ENCODE measurements around the gene ACSS1.

ACSS1 gene

GRCh38 chr20:25025986-25026605, 31.8 kb downstream of the ACSS1 start:
- ATAC-seq, result no peak
- TF ChIP-seq ARNTL (CRISPR knock-in tag; IDR thresholded peaks at IDR 0.05; ENCODE audit: borderline replicate concordance, low read depth), result no peak
- no peak for TF ChIP-seq ZC3H10 (CRISPR knock-in tag; IDR thresholded peaks at IDR 0.05)
- no peak for TF ChIP-seq ZFP3 (CRISPR knock-in tag; IDR thresholded peaks at IDR 0.05)
- TF ChIP-seq CSDC2 (CRISPR knock-in tag; IDR thresholded peaks at IDR 0.05), result no peak
- no peak for TF ChIP-seq GLIS3 (CRISPR knock-in tag; IDR thresholded peaks at IDR 0.05)

GRCh38 chr20:25025091-25025861, 32.7 kb downstream of the ACSS1 start:
- no peak for TF ChIP-seq RARB (CRISPR knock-in tag; IDR thresholded peaks at IDR 0.05)
- TF ChIP-seq ZNF70 (CRISPR knock-in tag; IDR thresholded peaks at IDR 0.05), result no peak
- TF ChIP-seq, protein P1, sequence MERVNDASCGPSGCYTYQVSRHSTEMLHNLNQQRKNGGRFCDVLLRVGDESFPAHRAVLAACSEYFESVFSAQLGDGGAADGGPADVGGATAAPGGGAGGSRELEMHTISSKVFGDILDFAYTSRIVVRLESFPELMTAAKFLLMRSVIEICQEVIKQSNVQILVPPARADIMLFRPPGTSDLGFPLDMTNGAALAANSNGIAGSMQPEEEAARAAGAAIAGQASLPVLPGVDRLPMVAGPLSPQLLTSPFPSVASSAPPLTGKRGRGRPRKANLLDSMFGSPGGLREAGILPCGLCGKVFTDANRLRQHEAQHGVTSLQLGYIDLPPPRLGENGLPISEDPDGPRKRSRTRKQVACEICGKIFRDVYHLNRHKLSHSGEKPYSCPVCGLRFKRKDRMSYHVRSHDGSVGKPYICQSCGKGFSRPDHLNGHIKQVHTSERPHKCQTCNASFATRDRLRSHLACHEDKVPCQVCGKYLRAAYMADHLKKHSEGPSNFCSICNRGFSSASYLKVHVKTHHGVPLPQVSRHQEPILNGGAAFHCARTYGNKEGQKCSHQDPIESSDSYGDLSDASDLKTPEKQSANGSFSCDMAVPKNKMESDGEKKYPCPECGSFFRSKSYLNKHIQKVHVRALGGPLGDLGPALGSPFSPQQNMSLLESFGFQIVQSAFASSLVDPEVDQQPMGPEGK (CRISPR knock-in tag; IDR thresholded peaks at IDR 0.05; ENCODE audit: borderline replicate concordance), result no peak
- TF ChIP-seq TCF4 (CRISPR knock-in tag; IDR thresholded peaks at IDR 0.05; ENCODE audit: borderline replicate concordance), result no peak
- no peak for TF ChIP-seq TOX (CRISPR knock-in tag; IDR thresholded peaks at IDR 0.05; ENCODE audit: borderline replicate concordance)
- no peak for TF ChIP-seq OSR1 (CRISPR knock-in tag; IDR thresholded peaks at IDR 0.05)
- TF ChIP-seq ZFP30 (CRISPR knock-in tag; IDR thresholded peaks at IDR 0.05), result no peak
- no peak for TF ChIP-seq ZNF565 (CRISPR knock-in tag; conservative IDR thresholded peaks at IDR 0.05; ENCODE audit: low read depth)
- TF ChIP-seq GLIS3 (CRISPR knock-in tag; IDR thresholded peaks at IDR 0.05), result no peak
- TF ChIP-seq, protein P2, sequence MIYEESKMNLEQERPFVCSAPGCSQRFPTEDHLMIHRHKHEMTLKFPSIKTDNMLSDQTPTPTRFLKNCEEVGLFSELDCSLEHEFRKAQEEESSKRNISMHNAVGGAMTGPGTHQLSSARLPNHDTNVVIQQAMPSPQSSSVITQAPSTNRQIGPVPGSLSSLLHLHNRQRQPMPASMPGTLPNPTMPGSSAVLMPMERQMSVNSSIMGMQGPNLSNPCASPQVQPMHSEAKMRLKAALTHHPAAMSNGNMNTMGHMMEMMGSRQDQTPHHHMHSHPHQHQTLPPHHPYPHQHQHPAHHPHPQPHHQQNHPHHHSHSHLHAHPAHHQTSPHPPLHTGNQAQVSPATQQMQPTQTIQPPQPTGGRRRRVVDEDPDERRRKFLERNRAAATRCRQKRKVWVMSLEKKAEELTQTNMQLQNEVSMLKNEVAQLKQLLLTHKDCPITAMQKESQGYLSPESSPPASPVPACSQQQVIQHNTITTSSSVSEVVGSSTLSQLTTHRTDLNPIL (CRISPR knock-in tag; IDR thresholded peaks at IDR 0.05; ENCODE audit: low read depth), result no peak
- no peak for TF ChIP-seq ZNF8 (CRISPR knock-in tag; IDR thresholded peaks at IDR 0.05)
- no peak for TF ChIP-seq ISL1 (CRISPR knock-in tag; IDR thresholded peaks at IDR 0.05)
- TF ChIP-seq PPARA (CRISPR knock-in tag; IDR thresholded peaks at IDR 0.05; ENCODE audit: borderline replicate concordance), result no peak
- TF ChIP-seq CSRNP3 (CRISPR knock-in tag; IDR thresholded peaks at IDR 0.05), result no peak
- TF ChIP-seq ZFP3 (CRISPR knock-in tag; IDR thresholded peaks at IDR 0.05), result no peak
- TF ChIP-seq ZC3H10 (CRISPR knock-in tag; IDR thresholded peaks at IDR 0.05), result no peak
- TF ChIP-seq SNAI2 (CRISPR knock-in tag; IDR thresholded peaks at IDR 0.05), result no peak
- no peak for TF ChIP-seq BACH2 (CRISPR knock-in tag; IDR thresholded peaks at IDR 0.05; ENCODE audit: borderline replicate concordance)
- ATAC-seq, result no peak

- no peak for ATAC-seq
- TF ChIP-seq PPARA (CRISPR knock-in tag; IDR thresholded peaks at IDR 0.05; ENCODE audit: borderline replicate concordance) (no peak), RARB (CRISPR knock-in tag; IDR thresholded peaks at IDR 0.05) (no peak), ZNF565 (CRISPR knock-in tag; conservative IDR thresholded peaks at IDR 0.05; ENCODE audit: low read depth) (no peak), ARNTL (CRISPR knock-in tag; IDR thresholded peaks at IDR 0.05; ENCODE audit: borderline replicate concordance, low read depth) (no peak), ISL1 (CRISPR knock-in tag; IDR thresholded peaks at IDR 0.05) (no peak), ZFP30 (CRISPR knock-in tag; IDR thresholded peaks at IDR 0.05) (no peak), ZNF8 (CRISPR knock-in tag; IDR thresholded peaks at IDR 0.05) (no peak), TOX (CRISPR knock-in tag; IDR thresholded peaks at IDR 0.05; ENCODE audit: borderline replicate concordance) (no peak), ZC3H10 (CRISPR knock-in tag; IDR thresholded peaks at IDR 0.05) (no peak), ZFP3 (CRISPR knock-in tag; IDR thresholded peaks at IDR 0.05) (no peak), SNAI2 (CRISPR knock-in tag; IDR thresholded peaks at IDR 0.05) (no peak), TCF4 (CRISPR knock-in tag; IDR thresholded peaks at IDR 0.05; ENCODE audit: borderline replicate concordance) (no peak), BACH2 (CRISPR knock-in tag; IDR thresholded peaks at IDR 0.05; ENCODE audit: borderline replicate concordance) (no peak), OSR1 (CRISPR knock-in tag; IDR thresholded peaks at IDR 0.05) (no peak)
- TF ChIP-seq, protein P3, sequence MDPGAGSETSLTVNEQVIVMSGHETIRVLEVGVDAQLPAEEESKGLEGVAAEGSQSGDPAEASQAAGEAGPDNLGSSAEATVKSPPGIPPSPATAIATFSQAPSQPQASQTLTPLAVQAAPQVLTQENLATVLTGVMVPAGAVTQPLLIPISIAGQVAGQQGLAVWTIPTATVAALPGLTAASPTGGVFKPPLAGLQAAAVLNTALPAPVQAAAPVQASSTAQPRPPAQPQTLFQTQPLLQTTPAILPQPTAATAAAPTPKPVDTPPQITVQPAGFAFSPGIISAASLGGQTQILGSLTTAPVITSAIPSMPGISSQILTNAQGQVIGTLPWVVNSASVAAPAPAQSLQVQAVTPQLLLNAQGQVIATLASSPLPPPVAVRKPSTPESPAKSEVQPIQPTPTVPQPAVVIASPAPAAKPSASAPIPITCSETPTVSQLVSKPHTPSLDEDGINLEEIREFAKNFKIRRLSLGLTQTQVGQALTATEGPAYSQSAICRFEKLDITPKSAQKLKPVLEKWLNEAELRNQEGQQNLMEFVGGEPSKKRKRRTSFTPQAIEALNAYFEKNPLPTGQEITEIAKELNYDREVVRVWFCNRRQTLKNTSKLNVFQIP (CRISPR knock-in tag; IDR thresholded peaks at IDR 0.05; ENCODE audit: borderline replicate concordance, low read depth), result no peak
- TF ChIP-seq, protein P1 (CRISPR knock-in tag; IDR thresholded peaks at IDR 0.05; ENCODE audit: borderline replicate concordance), result no peak
- TF ChIP-seq, protein P2 (CRISPR knock-in tag; IDR thresholded peaks at IDR 0.05; ENCODE audit: low read depth), result no peak
- TF ChIP-seq, protein P4, sequence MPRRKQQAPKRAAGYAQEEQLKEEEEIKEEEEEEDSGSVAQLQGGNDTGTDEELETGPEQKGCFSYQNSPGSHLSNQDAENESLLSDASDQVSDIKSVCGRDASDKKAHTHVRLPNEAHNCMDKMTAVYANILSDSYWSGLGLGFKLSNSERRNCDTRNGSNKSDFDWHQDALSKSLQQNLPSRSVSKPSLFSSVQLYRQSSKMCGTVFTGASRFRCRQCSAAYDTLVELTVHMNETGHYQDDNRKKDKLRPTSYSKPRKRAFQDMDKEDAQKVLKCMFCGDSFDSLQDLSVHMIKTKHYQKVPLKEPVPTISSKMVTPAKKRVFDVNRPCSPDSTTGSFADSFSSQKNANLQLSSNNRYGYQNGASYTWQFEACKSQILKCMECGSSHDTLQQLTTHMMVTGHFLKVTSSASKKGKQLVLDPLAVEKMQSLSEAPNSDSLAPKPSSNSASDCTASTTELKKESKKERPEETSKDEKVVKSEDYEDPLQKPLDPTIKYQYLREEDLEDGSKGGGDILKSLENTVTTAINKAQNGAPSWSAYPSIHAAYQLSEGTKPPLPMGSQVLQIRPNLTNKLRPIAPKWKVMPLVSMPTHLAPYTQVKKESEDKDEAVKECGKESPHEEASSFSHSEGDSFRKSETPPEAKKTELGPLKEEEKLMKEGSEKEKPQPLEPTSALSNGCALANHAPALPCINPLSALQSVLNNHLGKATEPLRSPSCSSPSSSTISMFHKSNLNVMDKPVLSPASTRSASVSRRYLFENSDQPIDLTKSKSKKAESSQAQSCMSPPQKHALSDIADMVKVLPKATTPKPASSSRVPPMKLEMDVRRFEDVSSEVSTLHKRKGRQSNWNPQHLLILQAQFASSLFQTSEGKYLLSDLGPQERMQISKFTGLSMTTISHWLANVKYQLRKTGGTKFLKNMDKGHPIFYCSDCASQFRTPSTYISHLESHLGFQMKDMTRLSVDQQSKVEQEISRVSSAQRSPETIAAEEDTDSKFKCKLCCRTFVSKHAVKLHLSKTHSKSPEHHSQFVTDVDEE (CRISPR knock-in tag; IDR thresholded peaks at IDR 0.05), result no peak
Measured at GRCh38 chr20:25024171-25024570, 33.8 kb downstream of the ACSS1 start.

Data from SK-N-SH treated with all-trans-retinoic acid at 6 μM for 48 hours (cell line).